Loucy (cell line): ENCODE results near the gene LRRC71.
A peak's percentile ranks its signal among the peaks of the same experiment; 100 is the strongest.

Source experiments
- H2AFZ ChIP-seq: fragments of 200-600 bp; sonication (generic); 2 replicates; pipeline ENCODE4 v1.6.0; 2016; ENCODE audit warnings: antibody characterized with exemption, mild to moderate bottlenecking, low read length, moderate library complexity
- H3F3A ChIP-seq: fragments of 200-600 bp; 2 replicates; pipeline ENCODE4 v1.6.0; 2016; ENCODE audit warnings: antibody characterized with exemption, low read depth, mild to moderate bottlenecking
- H3K27me3 ChIP-seq: fragments of 200-600 bp; sonication (generic); 2 replicates; pipeline ENCODE4 v1.6.1; 2014; ENCODE audit warnings: low read length, mild to moderate bottlenecking; ENCODE audit not compliant: insufficient read depth, poor library complexity, severe bottlenecking
- H3K36me3 ChIP-seq: fragments of 200-600 bp; sonication (generic); 2 replicates; pipeline ENCODE4 v1.6.1; 2016; ENCODE audit warnings: low read length; ENCODE audit not compliant: insufficient read depth
- H3K4me1 ChIP-seq: fragments of 200-600 bp; sonication (generic); 2 replicates; pipeline ENCODE4 v1.5.1; 2014; ENCODE audit warnings: low read length, mild to moderate bottlenecking; ENCODE audit not compliant: insufficient read depth, poor library complexity, severe bottlenecking
- H3K4me2 ChIP-seq: fragments of 200-600 bp; sonication (generic); 2 replicates; pipeline ENCODE4 v1.6.0; 2014; ENCODE audit warnings: antibody characterized with exemption, low read length, low read depth, mild to moderate bottlenecking; ENCODE audit not compliant: poor library complexity, severe bottlenecking
- H3K4me3 ChIP-seq: fragments of 200-600 bp; sonication (generic); 2 replicates; pipeline ENCODE4 v1.5.1; 2014; ENCODE audit warnings: low read length, mild to moderate bottlenecking, mixed read lengths; ENCODE audit not compliant: poor library complexity, severe bottlenecking
- H3K79me2 ChIP-seq: fragments of 200-600 bp; sonication (generic); 2 replicates; pipeline ENCODE4 v1.6.1; 2014; ENCODE audit warnings: low read length; ENCODE audit not compliant: insufficient read depth
- H3K9ac ChIP-seq: fragments of 200-600 bp; sonication (generic); 2 replicates; pipeline ENCODE4 v1.6.0; 2014; ENCODE audit warnings: mild to moderate bottlenecking, low read depth, low read length, moderate library complexity; ENCODE audit not compliant: poor library complexity, severe bottlenecking
- H3K9me2 ChIP-seq: fragments of 200-600 bp; sonication (generic); replicated peaks from 2 replicates; pipeline ENCODE4 v1.6.1; 2016; ENCODE audit warnings: low read depth, low read length, mixed read lengths
- H3K9me3 ChIP-seq: fragments of 200-600 bp; sonication (generic); 2 replicates; pipeline ENCODE4 v1.6.1; 2014; ENCODE audit warnings: mild to moderate bottlenecking, antibody characterized with exemption, low read length, low read depth; ENCODE audit not compliant: insufficient read depth
- H4K20me1 ChIP-seq: fragments of 200-600 bp; sonication (generic); 2 replicates; pipeline ENCODE4 v1.6.0; 2014; ENCODE audit warnings: antibody characterized with exemption, low read length, mild to moderate bottlenecking; ENCODE audit not compliant: insufficient read depth, poor library complexity, severe bottlenecking
- CTCF ChIP-seq: fragments of 200-600 bp; sonication (generic); conservative IDR thresholded peaks from 2 replicates; pipeline ENCODE4 v1.5.1; 2014; ENCODE audit warnings: mild to moderate bottlenecking, antibody characterized with exemption, low read length
- EZH2phosphoT487 ChIP-seq: fragments of 200-600 bp; IDR thresholded peaks from 2 replicates; pipeline ENCODE4 v1.6.1; 2018; ENCODE audit warnings: antibody characterized with exemption, mild to moderate bottlenecking, moderate library complexity, borderline replicate concordance

The LRRC71 gene

GRCh38 chr1:156887734-156888133, 32.7 kb upstream of the LRRC71 start:
- no peak overlapping the region for H2AFZ ChIP-seq
- H3K36me3 ChIP-seq: no peaks in the 10 kb centered on the region
- H3K27me3 ChIP-seq: no peaks in the 10 kb centered on the region
- no peaks in the 10 kb centered on the region for H3K9me3 ChIP-seq
- H3K4me1 ChIP-seq: no peaks in the 10 kb centered on the region
- H3K4me3 ChIP-seq: no peak overlapping the region
- H4K20me1 ChIP-seq: no peaks in the 10 kb centered on the region
- H3K4me2 ChIP-seq: no peak overlapping the region
- TF ChIP-seq CTCF (no peak), EZH2phosphoT487 (no peak)
- H3K9ac ChIP-seq: no peak overlapping the region
- H3F3A ChIP-seq: no peaks in the 10 kb centered on the region
- no peaks in the 10 kb centered on the region for H3K79me2 ChIP-seq
- H3K9me2 ChIP-seq: no peaks in the 10 kb centered on the region

- no peaks in the 10 kb centered on the region for H3K36me3 ChIP-seq
- H3K79me2 ChIP-seq: no peaks in the 10 kb centered on the region
- peak overlapping the region; percentile 80 for H2AFZ ChIP-seq
- no peak for TF ChIP-seq EZH2phosphoT487
- TF ChIP-seq CTCF: peak; percentile 93
- H4K20me1 ChIP-seq: no peaks in the 10 kb centered on the region
- H3K4me3 ChIP-seq: no peak overlapping the region
- no peaks in the 10 kb centered on the region for H3K27me3 ChIP-seq
- H3K9ac ChIP-seq: no peak overlapping the region
- H3K9me2 ChIP-seq: no peaks in the 10 kb centered on the region
- no peaks in the 10 kb centered on the region for H3F3A ChIP-seq
- H3K4me1 ChIP-seq: no peaks in the 10 kb centered on the region
- no peak overlapping the region for H3K4me2 ChIP-seq
- H3K9me3 ChIP-seq: no peaks in the 10 kb centered on the region
These were observed 30.4 kb upstream of the LRRC71 start for GRCh38 chr1:156889802-156890580.

GRCh38 chr1:156892190-156893047, 28.0 kb upstream of the LRRC71 start:
- H4K20me1 ChIP-seq: no peaks in the 10 kb centered on the region
- H3K27me3 ChIP-seq: no peaks in the 10 kb centered on the region
- H3K9me3 ChIP-seq: no peaks in the 10 kb centered on the region
- no peak overlapping the region for H3K9ac ChIP-seq
- no peak overlapping the region for H3K4me2 ChIP-seq
- H3F3A ChIP-seq: no peaks in the 10 kb centered on the region
- no peaks in the 10 kb centered on the region for H3K9me2 ChIP-seq
- TF ChIP-seq EZH2phosphoT487 (no peak), CTCF (peak; percentile 73)
- no peaks in the 10 kb centered on the region for H3K36me3 ChIP-seq
- H3K79me2 ChIP-seq: no peaks in the 10 kb centered on the region
- no peak overlapping the region for H3K4me3 ChIP-seq
- no peak overlapping the region for H2AFZ ChIP-seq
- H3K4me1 ChIP-seq: no peaks in the 10 kb centered on the region
